Neural cell (in vitro differentiated cells): ENCODE results near the gene PNPLA6.

Experiments
- CTCF ChIP-seq: fragments of 450-650 bp; IDR thresholded peaks from 2 replicates; pipeline ENCODE4 v1.5.1; 2014; ENCODE audit warnings: antibody characterized with exemption, mild to moderate bottlenecking, moderate library complexity; ENCODE audit not compliant: poor library complexity, severe bottlenecking
- EZH2 ChIP-seq: fragments of 200-600, 300-800 bp; shearing (Covaris generic), sonication (generic); IDR thresholded peaks from 2 replicates; pipeline ENCODE4 v1.6.1; 2014; ENCODE audit warnings: antibody characterized with exemption, low read length, borderline replicate concordance, mild to moderate bottlenecking; ENCODE audit not compliant: insufficient read depth, poor library complexity, severe bottlenecking
- POLR2AphosphoS5 ChIP-seq: IDR thresholded peaks from 2 replicates; pipeline ENCODE4 v1.6.1; 2012
- TAF1 ChIP-seq: IDR thresholded peaks from 2 replicates; pipeline ENCODE4 v1.6.1; 2012; ENCODE audit warnings: low read depth

DNA sequence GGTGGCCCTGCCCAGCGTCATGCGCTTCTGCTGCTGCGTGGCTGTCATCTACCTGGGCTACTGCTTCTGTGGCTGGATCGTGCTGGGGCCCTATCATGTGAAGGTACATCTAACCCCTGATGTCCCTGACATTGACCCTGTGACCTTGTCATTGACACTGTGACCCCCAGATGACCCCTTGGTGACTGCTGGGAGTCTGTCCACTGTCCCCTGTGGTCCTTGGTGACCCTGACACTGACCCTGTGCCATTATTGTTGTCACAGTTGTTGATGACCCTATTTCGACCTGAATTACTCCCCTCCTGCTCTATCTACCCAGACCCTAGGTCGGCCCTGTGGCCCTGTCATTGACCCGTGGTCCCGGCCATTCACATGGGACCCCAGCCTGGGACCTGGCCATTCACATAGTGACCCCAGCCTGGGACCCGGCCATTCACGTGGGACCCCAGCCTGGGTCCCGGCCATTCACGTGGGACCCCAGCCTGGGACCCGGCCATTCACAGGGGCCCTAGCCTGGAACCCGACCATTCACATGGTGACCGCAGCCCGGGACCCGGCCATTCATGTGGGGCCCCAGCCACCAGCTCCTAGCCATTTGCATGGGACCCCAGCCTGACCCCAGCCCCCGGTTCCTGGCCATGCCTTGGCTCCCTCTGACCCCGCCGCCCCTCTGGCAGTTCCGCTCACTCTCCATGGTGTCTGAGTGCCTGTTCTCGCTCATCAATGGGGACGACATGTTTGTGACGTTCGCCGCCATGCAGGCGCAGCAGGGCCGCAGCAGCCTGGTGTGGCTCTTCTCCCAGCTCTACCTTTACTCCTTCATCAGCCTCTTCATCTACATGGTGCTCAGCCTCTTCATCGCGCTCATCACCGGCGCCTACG lies 5.7 kb upstream of the PNPLA6 start:
- TF ChIP-seq CTCF (no peak), POLR2AphosphoS5 (no peak), TAF1 (no peak), EZH2 (no peak)
